LNCAP (cell line): Measurements from ENCODE around the gene RPL21.

Experiments used
- CTCF ChIP-seq: fragments of 450-650 bp; IDR thresholded peaks from 2 replicates; pipeline ENCODE4 v1.5.1; 2017; ENCODE audit warnings: mild to moderate bottlenecking

RPL21 gene

GRCh38 chr13:27295096-27295495 lies 43.7 kb downstream of the RPL21 start:
- no peak for TF ChIP-seq CTCF

DNA sequence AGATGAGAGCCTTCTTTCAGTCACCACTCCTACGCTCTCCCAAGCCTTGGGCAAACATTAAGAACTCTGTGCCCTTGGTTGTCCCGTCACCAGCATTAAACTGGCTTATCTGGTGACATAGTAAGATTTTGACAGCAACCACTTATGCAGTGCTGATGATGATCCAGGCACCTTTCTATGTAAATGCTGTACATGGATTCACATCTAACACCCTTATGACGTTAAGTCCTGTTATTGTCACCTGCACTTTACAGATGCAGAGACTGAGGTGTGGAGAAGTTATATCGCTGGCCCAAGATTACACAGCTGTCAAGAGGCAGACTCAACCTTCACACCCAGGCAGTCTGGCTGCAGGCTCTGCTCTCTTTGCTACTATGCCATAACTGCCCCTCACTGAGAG lies 44.3 kb downstream of the RPL21 start:
- TF ChIP-seq CTCF, result no peak

DNA sequence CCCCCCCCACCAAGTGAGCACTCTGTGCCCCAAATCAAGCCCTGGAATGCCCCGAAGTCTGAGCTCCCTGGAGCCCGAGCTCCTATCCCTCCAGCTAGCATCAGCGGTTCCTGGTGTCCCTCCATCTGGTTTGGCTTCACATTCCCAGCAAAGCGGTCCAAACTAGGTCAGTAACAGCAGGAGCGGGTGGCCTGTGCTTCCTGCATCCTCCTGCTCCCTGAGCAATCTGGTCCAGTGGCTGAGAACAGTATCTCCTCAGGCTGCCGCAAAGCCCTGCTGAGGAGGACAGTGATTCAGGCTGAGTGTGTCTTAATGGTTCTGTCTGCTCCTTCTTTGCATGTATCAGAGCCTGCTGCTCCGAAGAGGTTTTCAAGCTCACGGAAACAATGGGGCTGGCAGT lies 45.1 kb downstream of the RPL21 start:
- no peak for TF ChIP-seq CTCF

- TF ChIP-seq CTCF, result no peak
Measured at GRCh38 chr13:27298849-27299248, 47.5 kb downstream of the RPL21 start.

GRCh38 chr13:27300941-27301586 lies 49.7 kb downstream of the RPL21 start:
- no peak for TF ChIP-seq CTCF

DNA sequence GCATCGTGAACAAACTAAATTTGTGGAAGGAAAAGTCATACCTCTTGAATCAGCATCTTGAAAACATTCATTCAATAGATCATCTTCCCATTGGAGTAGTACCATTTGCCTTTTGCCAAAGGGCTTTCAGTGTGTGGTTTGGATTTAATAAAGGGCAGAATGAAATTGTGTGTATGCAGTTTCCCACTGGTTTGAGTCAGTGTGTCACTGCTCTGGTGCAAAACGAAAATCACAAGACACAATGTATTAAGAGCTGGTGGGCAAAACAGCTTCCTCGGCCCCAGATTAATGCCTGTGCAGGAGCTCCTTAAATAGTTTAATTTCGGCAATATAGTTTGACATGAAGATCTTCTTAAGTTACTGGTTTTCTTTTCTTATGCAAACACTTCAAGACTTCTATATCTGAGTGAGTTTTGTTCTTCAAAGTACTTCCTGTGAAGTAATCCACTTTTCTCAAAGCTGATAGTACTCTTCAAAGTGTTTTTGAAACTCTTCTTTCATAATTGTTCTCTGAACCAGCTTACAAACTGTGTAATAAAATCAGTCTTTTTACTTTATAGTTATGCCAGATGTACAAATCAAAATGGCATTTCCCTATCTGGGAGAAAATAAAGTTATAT lies 51.4 kb downstream of the RPL21 start:
- no peak for TF ChIP-seq CTCF

- TF ChIP-seq CTCF, result no peak
Measured at GRCh38 chr13:27304099-27304498, 52.7 kb downstream of the RPL21 start.
